A549 (cell line): Measurements from ENCODE around the gene FAAH2. TPM values are rescaled to one million over a fixed set of nuclear protein-coding genes. Genes with fewer than 3 reads are reported as not detected.

ENCODE experiments used
- polyA plus RNA-seq, 4 experiments: library from polyadenylated mRNA; depleted of rRNA in 3 of 4; stranded (reverse); fragments of >200 nt; fragmentation: RNase III in 1 of 4; extraction: RNeasy Plus Mini Kit Qiagen cat#74134 plus additional on column Dnase treatment in 1 of 4; gene quantifications; 2 replicates in 3 of 4; 3 replicates in 1 of 4; pipeline ENCODE4 v1.2.3, GENCODE V29; 2011 to 2017

FAAH2 gene
- polyA plus RNA-seq, 2 of the 4 experiments (the other 2 are of a cell fraction): 0.09 to 0.52 TPM

Other genes starting within 250 kb of the FAAH2 start
- gene SPIN2B, start 165.2 kb upstream of the FAAH2 start, polyA plus RNA-seq (2011; rRNA removed): 10.7 and 11.2 TPM in 2 replicates
- 8.5 to 9.6 TPM (median 9.1 TPM) in 3 replicates for gene SPIN2B, start 165.2 kb upstream of the FAAH2 start, polyA plus RNA-seq (2017; fragmentation: RNase III; extraction: RNeasy Plus Mini Kit Qiagen cat#74134 plus additional on column Dnase treatment)
- gene SPIN2A, start 149.3 kb upstream of the FAAH2 start, polyA plus RNA-seq (2011; rRNA removed): 0.30 and 0.31 TPM in 2 replicates
- 0.21 to 0.34 TPM (median 0.28 TPM) in 3 replicates for gene SPIN2A, start 149.3 kb upstream of the FAAH2 start, polyA plus RNA-seq (2017; fragmentation: RNase III; extraction: RNeasy Plus Mini Kit Qiagen cat#74134 plus additional on column Dnase treatment)